HEK293 (cell line): ENCODE measurements around the gene GHRH.

Source experiments
- CTCF ChIA-PET: fragments of 350-600 bp; formaldehyde crosslinking; extraction: SDS; loops from one replicate; lab custom pipeline; 2021; ENCODE audit warnings: antibody characterized with exemption; lab: Yijun Ruan, JAX
- POLR2A ChIA-PET: fragments of 300-600 bp; formaldehyde crosslinking; extraction: SDS; loops from one replicate; lab custom pipeline; 2020; ENCODE audit warnings: antibody characterized with exemption, inconsistent platforms; lab: Yijun Ruan, JAX
- H3K27ac ChIP-seq: fragments of 200-500 bp; sonication (Bioruptor generic); 2 replicates; pipeline ENCODE4 v1.5.1; 2014; ENCODE audit warnings: low read depth, low read length, control low read depth, inconsistent platforms; ENCODE audit errors: extremely low read depth
- H3K36me3 ChIP-seq, 2 experiments: fragments of 200-500 bp in 1 of 2; sonication (Bioruptor generic) in 1 of 2; 1 replicate in 1 of 2; 2 replicates in 1 of 2; pipeline ENCODE4 v1.5.1; 2014 to 2017; ENCODE audit warnings: inconsistent platforms in 2 of 2, low read length in 2 of 2; ENCODE audit not compliant: control insufficient read depth in 2 of 2, insufficient read depth in 1 of 2
- H3K4me1 ChIP-seq: fragments of 200-500 bp; sonication (Bioruptor generic); 2 replicates; pipeline ENCODE4 v1.5.1; 2014; ENCODE audit warnings: mild to moderate bottlenecking, low read length, inconsistent platforms; ENCODE audit not compliant: control insufficient read depth, insufficient read depth
- H3K4me3 ChIP-seq: 2 replicates; pipeline ENCODE4 v1.5.1; 2011; ENCODE audit warnings: low read depth, mild to moderate bottlenecking, control low read depth, low read length, moderate library complexity
- H3K9me3 ChIP-seq: fragments of 200-500 bp; sonication (Bioruptor generic); 2 replicates; pipeline ENCODE4 v1.5.1; 2014; ENCODE audit warnings: low read depth, low read length, inconsistent platforms; ENCODE audit not compliant: control insufficient read depth, insufficient read depth
- BCL11A ChIP-seq: fragments of 450-650 bp; formaldehyde crosslinking; IDR thresholded peaks from 2 replicates; pipeline ENCODE4 v1.5.1; 2016; ENCODE audit warnings: low read depth, missing biosample characterization, missing genetic modification characterization
- EGR2 ChIP-seq: fragments of 450-650 bp; formaldehyde crosslinking; IDR thresholded peaks from 2 replicates; pipeline ENCODE4 v1.5.1; 2016; ENCODE audit warnings: low read depth, missing biosample characterization, missing genetic modification characterization
- GLI2 ChIP-seq: fragments of 450-650 bp; formaldehyde crosslinking; IDR thresholded peaks from 2 replicates; pipeline ENCODE4; 2017; ENCODE audit warnings: missing biosample characterization, missing genetic modification characterization, low read depth, borderline replicate concordance
- GLIS2 ChIP-seq: fragments of 450-650 bp; formaldehyde crosslinking; IDR thresholded peaks from 2 replicates; pipeline ENCODE4 v1.5.1; 2016; ENCODE audit warnings: missing biosample characterization, missing genetic modification characterization
- ZEB2 ChIP-seq: fragments of 450-650 bp; formaldehyde crosslinking; IDR thresholded peaks from 2 replicates; pipeline ENCODE4 v1.5.1; 2016; ENCODE audit warnings: missing biosample characterization, missing genetic modification characterization
- ZFHX2 ChIP-seq: fragments of 450-650 bp; formaldehyde crosslinking; conservative IDR thresholded peaks from 2 replicates; pipeline ENCODE4 v1.5.1; 2016; ENCODE audit warnings: missing biosample characterization, missing genetic modification characterization
- ZNF132 ChIP-seq: fragments of 450-650 bp; formaldehyde crosslinking; IDR thresholded peaks from 2 replicates; pipeline ENCODE4 v1.5.1; 2017; ENCODE audit warnings: missing biosample characterization, missing genetic modification characterization, borderline replicate concordance
- ZNF140 ChIP-seq: fragments of 450-650 bp; formaldehyde crosslinking; IDR thresholded peaks from 2 replicates; pipeline ENCODE4 v1.5.1; 2016; ENCODE audit warnings: missing biosample characterization, missing genetic modification characterization
- ZNF19 ChIP-seq: fragments of 450-650 bp; formaldehyde crosslinking; IDR thresholded peaks from 2 replicates; pipeline ENCODE4; 2016; ENCODE audit warnings: missing biosample characterization, missing genetic modification characterization, low read depth
- ZNF302 ChIP-seq: fragments of 450-650 bp; formaldehyde crosslinking; IDR thresholded peaks from 2 replicates; pipeline ENCODE4 v1.5.1; 2016; ENCODE audit warnings: missing biosample characterization, missing genetic modification characterization, low read depth
- ZNF335 ChIP-seq: fragments of 450-650 bp; formaldehyde crosslinking; conservative IDR thresholded peaks from 2 replicates; pipeline ENCODE4 v1.5.1; 2016; ENCODE audit warnings: missing biosample characterization, missing genetic modification characterization
- ZNF341 ChIP-seq: fragments of 450-650 bp; formaldehyde crosslinking; IDR thresholded peaks from 2 replicates; pipeline ENCODE4; 2016; ENCODE audit warnings: low read depth, missing biosample characterization, missing genetic modification characterization
- ZNF510 ChIP-seq: fragments of 450-650 bp; formaldehyde crosslinking; IDR thresholded peaks from 2 replicates; pipeline ENCODE4 v1.5.1; 2018; ENCODE audit warnings: mild to moderate bottlenecking, missing genetic modification characterization, missing biosample characterization; ENCODE audit not compliant: insufficient replicate concordance
- ZNF585B ChIP-seq: fragments of 450-650 bp; formaldehyde crosslinking; IDR thresholded peaks from 2 replicates; pipeline ENCODE4 v1.5.1; 2016; ENCODE audit warnings: missing biosample characterization, missing genetic modification characterization
- ZNF623 ChIP-seq: fragments of 450-650 bp; formaldehyde crosslinking; IDR thresholded peaks from 2 replicates; pipeline ENCODE4 v1.5.1; 2016; ENCODE audit warnings: missing biosample characterization, missing genetic modification characterization
- ZNF626 ChIP-seq: fragments of 450-650 bp; sonication (Bioruptor Pico); formaldehyde crosslinking; IDR thresholded peaks from 2 replicates; pipeline ENCODE4 v1.5.1; 2018; ENCODE audit warnings: missing biosample characterization, missing genetic modification characterization, inconsistent platforms
- ZNF629 ChIP-seq: fragments of 450-650 bp; formaldehyde crosslinking; IDR thresholded peaks from 2 replicates; pipeline ENCODE4 v1.5.1; 2017; ENCODE audit warnings: missing biosample characterization, missing genetic modification characterization
- ZNF654 ChIP-seq: fragments of 450-650 bp; formaldehyde crosslinking; IDR thresholded peaks from 2 replicates; pipeline ENCODE4 v1.5.1; 2016; ENCODE audit warnings: low read depth, missing biosample characterization, missing genetic modification characterization
- ZNF701 ChIP-seq: fragments of 450-650 bp; formaldehyde crosslinking; IDR thresholded peaks from 2 replicates; pipeline ENCODE4 v1.5.1; 2016; ENCODE audit warnings: missing biosample characterization, missing genetic modification characterization
- ZSCAN16 ChIP-seq: fragments of 450-650 bp; formaldehyde crosslinking; IDR thresholded peaks from 2 replicates; pipeline ENCODE4 v1.5.1; 2016; ENCODE audit warnings: missing biosample characterization, missing genetic modification characterization
- TF ChIP-seq, protein P1 (sequence below): fragments of 450-650 bp; formaldehyde crosslinking; IDR thresholded peaks from 2 replicates; pipeline ENCODE4 v1.5.1; 2016; ENCODE audit warnings: missing biosample characterization, missing genetic modification characterization
- TF ChIP-seq, protein P2 (sequence below): fragments of 450-650 bp; formaldehyde crosslinking; IDR thresholded peaks from 2 replicates; pipeline ENCODE4 v1.5.1; 2017; ENCODE audit warnings: missing biosample characterization, missing genetic modification characterization
- TF ChIP-seq, protein P3 (sequence below): fragments of 450-650 bp; formaldehyde crosslinking; IDR thresholded peaks from 2 replicates; pipeline ENCODE4 v1.5.1; 2016; ENCODE audit warnings: missing biosample characterization, missing genetic modification characterization
- TF ChIP-seq, protein P4 (sequence below): fragments of 450-650 bp; formaldehyde crosslinking; IDR thresholded peaks from 2 replicates; pipeline ENCODE4 v1.5.1; 2017; ENCODE audit warnings: missing biosample characterization, missing genetic modification characterization

GHRH gene

DNA sequence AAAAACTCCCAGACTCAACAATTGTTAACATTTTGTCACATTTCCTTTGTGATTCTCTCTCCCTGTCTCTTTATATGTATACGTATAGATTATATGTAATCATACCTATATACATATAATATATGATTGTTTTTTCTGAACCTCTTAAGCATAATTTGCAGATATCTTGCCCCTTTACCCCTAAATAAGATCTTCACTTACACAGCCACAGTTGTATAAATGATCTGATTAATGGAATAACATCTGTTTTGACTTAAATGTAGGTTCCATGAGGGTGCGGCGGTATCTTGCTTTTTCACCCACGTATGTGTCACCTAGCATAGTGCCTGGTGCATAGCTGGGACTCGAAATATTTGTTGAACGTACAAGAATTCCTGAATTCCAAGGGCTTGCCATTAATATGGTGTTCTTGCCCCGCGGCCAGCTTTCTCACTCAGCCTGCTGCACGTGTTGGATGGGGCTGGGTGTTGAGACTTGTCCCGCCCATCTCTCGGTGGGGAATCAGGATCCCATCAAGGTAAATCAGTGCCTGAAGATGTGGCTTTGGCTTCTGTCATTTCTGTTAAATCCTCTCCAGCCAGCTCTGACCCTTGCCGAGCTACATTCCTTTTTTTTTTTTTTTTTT lies 17.5 kb upstream of the GHRH start (continued):
- TF ChIP-seq, protein P1, sequence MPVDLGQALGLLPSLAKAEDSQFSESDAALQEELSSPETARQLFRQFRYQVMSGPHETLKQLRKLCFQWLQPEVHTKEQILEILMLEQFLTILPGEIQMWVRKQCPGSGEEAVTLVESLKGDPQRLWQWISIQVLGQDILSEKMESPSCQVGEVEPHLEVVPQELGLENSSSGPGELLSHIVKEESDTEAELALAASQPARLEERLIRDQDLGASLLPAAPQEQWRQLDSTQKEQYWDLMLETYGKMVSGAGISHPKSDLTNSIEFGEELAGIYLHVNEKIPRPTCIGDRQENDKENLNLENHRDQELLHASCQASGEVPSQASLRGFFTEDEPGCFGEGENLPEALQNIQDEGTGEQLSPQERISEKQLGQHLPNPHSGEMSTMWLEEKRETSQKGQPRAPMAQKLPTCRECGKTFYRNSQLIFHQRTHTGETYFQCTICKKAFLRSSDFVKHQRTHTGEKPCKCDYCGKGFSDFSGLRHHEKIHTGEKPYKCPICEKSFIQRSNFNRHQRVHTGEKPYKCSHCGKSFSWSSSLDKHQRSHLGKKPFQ: no peak
- TF ChIP-seq ZFHX2 (tag by site-specific recombination) (no peak), ZNF132 (tag by site-specific recombination) (no peak), ZNF335 (tag by site-specific recombination) (no peak), ZNF623 (tag by site-specific recombination) (no peak), ZNF302 (tag by site-specific recombination) (no peak), ZNF341 (tag by site-specific recombination) (no peak)
- TF ChIP-seq, protein P2, sequence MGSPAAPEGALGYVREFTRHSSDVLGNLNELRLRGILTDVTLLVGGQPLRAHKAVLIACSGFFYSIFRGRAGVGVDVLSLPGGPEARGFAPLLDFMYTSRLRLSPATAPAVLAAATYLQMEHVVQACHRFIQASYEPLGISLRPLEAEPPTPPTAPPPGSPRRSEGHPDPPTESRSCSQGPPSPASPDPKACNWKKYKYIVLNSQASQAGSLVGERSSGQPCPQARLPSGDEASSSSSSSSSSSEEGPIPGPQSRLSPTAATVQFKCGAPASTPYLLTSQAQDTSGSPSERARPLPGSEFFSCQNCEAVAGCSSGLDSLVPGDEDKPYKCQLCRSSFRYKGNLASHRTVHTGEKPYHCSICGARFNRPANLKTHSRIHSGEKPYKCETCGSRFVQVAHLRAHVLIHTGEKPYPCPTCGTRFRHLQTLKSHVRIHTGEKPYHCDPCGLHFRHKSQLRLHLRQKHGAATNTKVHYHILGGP (tag by site-specific recombination): no peak

DNA sequence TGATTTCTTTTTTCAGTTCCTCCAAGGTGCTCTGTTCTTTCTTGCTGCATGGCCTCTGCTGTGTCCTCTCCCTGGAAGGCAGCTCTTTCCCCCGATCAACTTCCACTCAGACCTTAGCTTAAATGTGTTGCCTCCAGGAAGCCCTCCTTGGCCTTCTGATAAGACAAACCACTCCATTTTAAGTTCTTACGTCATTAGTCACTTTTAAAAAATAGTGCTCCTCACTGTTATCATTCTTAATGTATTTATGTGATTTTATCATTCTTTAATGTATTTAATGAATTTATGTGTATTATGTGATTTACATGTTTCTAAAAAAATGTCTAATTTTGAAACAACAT lies 15.6 kb upstream of the GHRH start:
- H3K36me3 ChIP-seq: no peaks in the 10 kb centered on the region
- no peak for TF ChIP-seq ZEB2 (tag by site-specific recombination)
- TF ChIP-seq, protein P3, sequence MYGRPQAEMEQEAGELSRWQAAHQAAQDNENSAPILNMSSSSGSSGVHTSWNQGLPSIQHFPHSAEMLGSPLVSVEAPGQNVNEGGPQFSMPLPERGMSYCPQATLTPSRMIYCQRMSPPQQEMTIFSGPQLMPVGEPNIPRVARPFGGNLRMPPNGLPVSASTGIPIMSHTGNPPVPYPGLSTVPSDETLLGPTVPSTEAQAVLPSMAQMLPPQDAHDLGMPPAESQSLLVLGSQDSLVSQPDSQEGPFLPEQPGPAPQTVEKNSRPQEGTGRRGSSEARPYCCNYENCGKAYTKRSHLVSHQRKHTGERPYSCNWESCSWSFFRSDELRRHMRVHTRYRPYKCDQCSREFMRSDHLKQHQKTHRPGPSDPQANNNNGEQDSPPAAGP (tag by site-specific recombination): no peak
- TF ChIP-seq BCL11A (tag by site-specific recombination): no peak
- TF ChIP-seq GLIS2 (tag by site-specific recombination): no peak
- TF ChIP-seq ZNF654 (tag by site-specific recombination): no peak
- no peak for TF ChIP-seq ZNF629 (tag by site-specific recombination)
- no peak for TF ChIP-seq ZNF585B (tag by site-specific recombination)
- TF ChIP-seq, all 188 proteins: peak for 0
- ChIA-PET POLR2A (interaction anchor here (0.6 kb wide), 1 partner anchor 262 kb away, joined by 4 read pairs; no protein-coding TSS in a partner anchor), CTCF (interaction anchor here (0.6 to 2.9 kb wide), 5 partner anchors 9 to 257 kb away, joined by 3 to 9 read pairs (median 4); no protein-coding TSS in a partner anchor)
- H3K4me3 ChIP-seq: no peak overlapping the region
- H3K9me3 ChIP-seq: no peaks in the 10 kb centered on the region
- no peak overlapping the region for H3K27ac ChIP-seq
- no peaks in the 10 kb centered on the region for H3K4me1 ChIP-seq

DNA sequence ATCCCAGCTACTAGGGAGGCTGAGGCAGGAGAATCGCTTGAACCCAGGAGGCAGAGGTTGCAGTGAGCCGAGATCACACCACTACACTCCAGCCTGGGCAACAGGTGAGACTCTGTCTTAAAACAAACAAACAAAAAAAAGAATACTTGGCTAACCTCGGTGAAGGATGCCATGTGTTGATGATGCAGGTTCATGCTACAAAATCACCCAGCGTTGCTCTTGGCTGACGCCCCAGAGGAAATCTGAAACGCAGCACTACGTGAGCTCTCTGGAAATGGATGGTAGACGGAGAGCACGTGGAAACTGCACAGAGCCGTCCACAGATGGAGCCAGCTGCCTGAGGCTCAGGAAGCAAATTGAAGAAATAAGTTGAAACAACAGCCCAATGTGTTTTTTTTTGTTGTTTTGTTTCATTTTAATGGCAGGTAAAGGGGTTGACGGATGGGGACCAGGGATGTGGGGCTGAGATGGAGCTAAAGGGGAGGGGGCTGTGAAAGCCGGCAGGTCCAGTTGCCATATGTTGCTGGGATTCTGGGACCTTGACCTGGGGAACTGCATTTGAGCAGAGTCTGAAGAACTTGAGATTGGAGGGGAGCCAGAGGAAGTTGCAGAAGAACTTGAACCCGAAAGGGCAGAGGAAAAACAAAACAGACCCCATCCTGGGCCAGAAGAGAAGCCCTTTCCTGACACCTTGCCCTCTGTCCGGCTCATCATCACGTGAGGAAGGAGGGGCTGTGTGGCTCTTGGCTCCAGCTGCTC lies 15.1 kb upstream of the GHRH start:
- Histone ChIP-seq H3K27ac (no peak overlapping the region), H3K4me3 (no peak overlapping the region), H3K36me3 (no peaks in the 10 kb centered on the region), H3K4me1 (no peaks in the 10 kb centered on the region), H3K9me3 (no peaks in the 10 kb centered on the region)
- ChIA-PET POLR2A (interaction anchor here (0.6 to 0.7 kb wide), 2 partner anchors 8 to 262 kb away, joined by 3 to 4 read pairs; no protein-coding TSS in a partner anchor), CTCF (interaction anchor here (0.6 to 2.9 kb wide), 8 partner anchors 9 to 706 kb away, joined by 3 to 9 read pairs (median 4); no protein-coding TSS in a partner anchor)
- no peak for TF ChIP-seq ZNF140
- TF ChIP-seq, protein P4, sequence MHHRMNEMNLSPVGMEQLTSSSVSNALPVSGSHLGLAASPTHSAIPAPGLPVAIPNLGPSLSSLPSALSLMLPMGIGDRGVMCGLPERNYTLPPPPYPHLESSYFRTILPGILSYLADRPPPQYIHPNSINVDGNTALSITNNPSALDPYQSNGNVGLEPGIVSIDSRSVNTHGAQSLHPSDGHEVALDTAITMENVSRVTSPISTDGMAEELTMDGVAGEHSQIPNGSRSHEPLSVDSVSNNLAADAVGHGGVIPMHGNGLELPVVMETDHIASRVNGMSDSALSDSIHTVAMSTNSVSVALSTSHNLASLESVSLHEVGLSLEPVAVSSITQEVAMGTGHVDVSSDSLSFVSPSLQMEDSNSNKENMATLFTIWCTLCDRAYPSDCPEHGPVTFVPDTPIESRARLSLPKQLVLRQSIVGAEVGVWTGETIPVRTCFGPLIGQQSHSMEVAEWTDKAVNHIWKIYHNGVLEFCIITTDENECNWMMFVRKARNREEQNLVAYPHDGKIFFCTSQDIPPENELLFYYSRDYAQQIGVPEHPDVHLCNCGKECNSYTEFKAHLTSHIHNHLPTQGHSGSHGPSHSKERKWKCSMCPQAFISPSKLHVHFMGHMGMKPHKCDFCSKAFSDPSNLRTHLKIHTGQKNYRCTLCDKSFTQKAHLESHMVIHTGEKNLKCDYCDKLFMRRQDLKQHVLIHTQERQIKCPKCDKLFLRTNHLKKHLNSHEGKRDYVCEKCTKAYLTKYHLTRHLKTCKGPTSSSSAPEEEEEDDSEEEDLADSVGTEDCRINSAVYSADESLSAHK (tag by site-specific recombination): no peak
- TF ChIP-seq ZNF19: no peak
- no peak for TF ChIP-seq ZSCAN16 (tag by site-specific recombination)
- no peak for TF ChIP-seq EGR2 (tag by site-specific recombination)
- no peak for TF ChIP-seq ZNF701 (tag by site-specific recombination)
- no peak for TF ChIP-seq ZNF626
- peak; percentile 79 for TF ChIP-seq ZNF335 (tag by site-specific recombination)
- no peak for TF ChIP-seq ZNF510 (tag by site-specific recombination)
- no peak for TF ChIP-seq ZNF585B (tag by site-specific recombination)
- TF ChIP-seq GLI2 (tag by site-specific recombination): no peak
